Effector CD8-positive, alpha-beta T cell (primary cell): ENCODE results near the gene FAM3A.

Experiments
- DNase-seq: peaks from one replicate; lab custom pipeline; 2025; lab: John Stamatoyannopoulos, UW

The FAM3A gene

GRCh38 chrX:154534526-154535322, 18.7 kb upstream of the FAM3A start:
- DNase-seq, result peak; percentile 79

GRCh38 chrX:154532690-154533089, 16.7 kb upstream of the FAM3A start:
- no peak for DNase-seq

DNA sequence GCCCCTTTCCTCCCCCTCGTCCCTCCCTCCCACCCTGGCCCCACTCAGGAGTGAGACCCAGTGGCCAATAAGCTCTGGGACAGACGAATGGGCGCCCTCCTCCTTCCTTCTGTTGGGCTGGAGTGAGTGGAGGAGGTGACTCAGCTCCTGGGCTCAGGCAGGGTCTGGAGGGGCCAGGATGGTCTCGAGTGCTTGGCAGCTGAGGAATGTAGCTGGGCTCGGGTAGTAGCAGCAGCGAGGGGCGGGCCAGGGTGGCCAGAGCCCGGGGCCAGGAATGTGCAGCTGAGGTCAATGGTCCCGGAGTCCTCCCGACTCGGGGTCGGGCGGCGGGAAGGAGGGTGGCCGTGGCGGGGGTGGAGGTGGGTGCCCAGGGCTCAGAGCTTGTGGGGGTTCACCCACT, 15.6 kb upstream of the FAM3A start:
- DNase-seq, result no peak

- no peak for DNase-seq
These were observed 14.3 kb upstream of the FAM3A start for GRCh38 chrX:154530286-154530685.

GRCh38 chrX:154529206-154529612, 13.2 kb upstream of the FAM3A start:
- DNase-seq, result no peak

- DNase-seq, result peak; percentile 11
These were observed 11.1 kb upstream of the FAM3A start for GRCh38 chrX:154526901-154527675.

- no peak for DNase-seq
These were observed 9.8 kb upstream of the FAM3A start for GRCh38 chrX:154525606-154526490.

- no peak for DNase-seq
These were observed 3.4 kb upstream of the FAM3A start for GRCh38 chrX:154519389-154519788.

GRCh38 chrX:154517101-154517781, 1.2 kb upstream of the FAM3A start:
- no peak for DNase-seq

- no peak for DNase-seq
These were observed 646 bp upstream of the FAM3A start for GRCh38 chrX:154516656-154517100.

DNA sequence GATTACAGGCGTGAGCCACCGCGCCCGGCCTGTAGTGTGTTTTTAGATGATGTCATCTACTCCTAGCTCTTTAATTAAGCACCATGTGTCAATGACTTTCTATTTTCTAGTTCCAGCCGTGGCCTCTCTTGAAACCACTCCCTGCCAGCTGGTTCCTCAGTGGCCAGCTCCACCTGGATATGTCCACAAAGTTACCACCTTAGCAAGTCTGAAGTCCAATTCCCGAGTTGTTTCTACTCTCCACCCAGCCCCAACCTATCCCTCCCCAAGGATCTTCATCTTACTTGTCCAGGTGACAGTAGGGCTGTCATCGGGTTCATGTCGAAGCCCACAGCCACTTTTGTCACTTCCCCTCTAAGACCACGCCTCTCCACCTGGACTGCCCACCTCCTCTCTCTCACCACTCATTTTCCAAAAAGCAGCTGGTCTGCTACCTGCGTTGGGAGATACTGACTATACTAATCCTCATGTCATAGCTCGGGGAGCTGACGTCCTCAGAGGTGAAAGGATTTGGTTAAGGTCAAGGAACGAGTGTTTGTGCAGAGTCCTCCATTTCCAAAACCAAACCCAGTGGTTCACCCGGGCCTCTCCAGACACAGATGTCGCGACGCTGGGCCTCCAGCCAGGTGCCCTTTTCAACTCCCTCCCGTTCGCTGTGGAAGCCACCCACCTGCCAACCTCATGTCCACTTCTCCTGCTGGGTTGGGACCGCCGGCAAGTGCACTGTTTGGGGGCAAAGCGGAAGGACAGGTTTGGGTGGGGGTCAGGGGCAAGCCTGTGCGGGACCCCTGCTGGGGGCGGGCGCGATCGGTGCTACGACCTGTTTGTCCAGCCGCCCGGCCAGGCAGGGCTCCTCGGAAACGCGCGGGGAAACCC, 704 bp downstream of the FAM3A start:
- no peak for DNase-seq

- no peak for DNase-seq
These were observed 2.3 kb downstream of the FAM3A start for GRCh38 chrX:154513716-154514115.

DNA sequence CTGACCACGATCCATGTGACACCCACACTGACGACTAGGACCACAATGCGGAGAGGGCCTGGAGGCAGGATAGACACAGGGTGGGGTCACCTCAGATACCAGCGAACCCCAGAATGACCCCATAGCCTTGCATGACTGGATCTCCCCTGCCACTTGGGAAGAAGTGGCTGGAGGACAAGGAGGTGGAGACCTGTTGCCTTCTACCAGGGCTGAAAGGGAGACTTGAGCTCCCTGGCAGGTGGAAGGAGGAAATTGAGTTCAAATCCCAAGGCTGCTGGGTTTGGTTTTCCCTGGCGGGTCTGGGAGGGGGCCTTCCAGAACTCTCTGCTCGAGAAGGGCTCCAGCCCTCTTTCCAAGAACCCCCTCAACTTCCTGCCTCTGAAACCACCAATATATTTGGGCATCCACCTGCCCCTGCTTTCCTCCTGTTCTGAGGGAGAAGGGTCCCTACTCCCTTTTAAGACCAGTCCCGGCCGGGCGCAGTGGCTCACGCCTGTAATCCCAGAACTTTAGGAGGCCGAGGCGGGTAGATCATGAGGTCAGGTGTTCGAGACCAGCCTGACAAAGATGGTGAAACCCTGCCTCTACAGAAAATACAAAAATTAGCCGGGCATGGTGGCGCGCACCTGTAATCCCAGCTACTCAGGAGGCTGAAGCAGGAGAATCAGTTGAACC, 3.0 kb downstream of the FAM3A start:
- no peak for DNase-seq

DNA sequence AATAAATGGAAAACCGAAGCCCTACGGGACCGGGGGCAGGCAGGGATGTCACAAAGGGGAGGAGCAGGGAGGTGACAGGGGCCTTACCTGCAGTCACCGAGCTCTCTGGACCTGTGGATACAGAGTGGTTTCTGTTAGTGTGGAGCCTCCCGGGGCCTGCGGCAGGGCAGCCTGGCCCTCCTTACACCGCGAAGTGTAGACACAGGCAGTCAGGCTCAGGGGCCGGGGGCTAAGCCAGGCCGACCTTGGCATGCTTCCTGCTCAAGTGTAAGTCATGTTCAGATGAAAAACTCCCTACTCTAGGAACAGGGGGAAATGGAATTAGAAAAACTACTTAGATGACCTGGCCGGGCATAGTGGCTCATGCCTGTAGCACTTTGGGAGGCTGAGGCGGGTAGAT, 4.3 kb downstream of the FAM3A start:
- no peak for DNase-seq

DNA sequence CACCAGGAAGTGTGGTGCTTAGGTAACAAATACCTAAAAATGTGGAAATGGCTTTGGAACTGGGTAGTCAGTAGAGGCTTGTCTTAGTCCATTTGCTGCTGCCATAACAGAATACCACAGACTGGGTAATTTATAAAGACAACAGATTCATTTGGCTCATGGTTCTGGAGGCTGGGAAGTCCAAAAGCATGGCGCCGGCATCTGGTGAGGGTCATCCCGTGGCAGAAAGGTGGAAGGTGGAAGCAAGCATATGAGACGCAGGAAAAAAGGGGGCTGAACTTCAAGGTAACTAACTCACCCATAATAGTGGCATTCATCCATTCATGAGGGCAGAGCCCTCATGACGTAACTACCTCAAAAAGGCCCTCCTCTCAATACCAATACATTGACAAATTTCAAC, 6.6 kb downstream of the FAM3A start:
- no peak for DNase-seq

- no peak for DNase-seq
These were observed 7.7 kb downstream of the FAM3A start for GRCh38 chrX:154508384-154508745.

- DNase-seq, result no peak
These were observed 8.2 kb downstream of the FAM3A start for GRCh38 chrX:154507673-154508383.

GRCh38 chrX:154506483-154507332, 9.3 kb downstream of the FAM3A start:
- no peak for DNase-seq

DNA sequence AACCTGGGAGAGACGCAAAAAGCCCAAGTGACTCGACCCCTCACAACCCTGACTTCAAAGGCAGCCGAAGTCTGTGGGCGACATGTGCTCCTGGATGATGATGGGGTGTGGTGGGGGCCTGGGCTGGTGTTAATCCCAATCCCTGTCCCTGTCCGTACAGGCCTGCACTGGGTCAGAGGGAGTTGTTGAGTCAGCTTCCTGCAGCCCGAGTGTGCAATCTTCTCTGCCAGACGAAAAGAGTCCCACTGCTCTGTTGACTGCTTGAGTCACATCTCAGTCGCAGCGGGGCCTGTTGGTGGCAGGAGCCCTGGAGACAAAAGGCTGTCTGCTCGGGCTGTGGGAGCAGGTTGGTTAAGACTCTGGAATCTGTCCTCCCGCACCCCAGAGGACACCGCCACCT, 10.3 kb downstream of the FAM3A start:
- DNase-seq, result no peak
